Heart right ventricle (tissue), 16 donors: ENCODE data around the gene PHKG1. TPM values are rescaled to one million over a fixed set of nuclear protein-coding genes. Genes with fewer than 3 reads are reported as not detected.
"Not testable (repeated sequence)": the region's sequence is repeated elsewhere in the genome, so short reads cannot be mapped to it uniquely, and the experiment has no call there.

ENCODE experiments used
- ATAC-seq, 8 donors: fragments of 200-7000 bp; cut with Tn5 transposase; one replicate each; pipeline ENCODE4 v1.9.1; 2020; ENCODE audit warnings: mild to moderate bottlenecking in 8 of 8, moderate library complexity in 8 of 8, moderate number of reproducible peaks in 1 of 8
- DNase-seq, 2 donors: peaks; one replicate each; pipeline ENCODE4 v3.0.0-alpha.2; 2020
- H3K27ac ChIP-seq, 10 donors: fragments of 200-600 bp; sonication (generic) in 2 of 10; one replicate each; pipeline versions ENCODE4 v1.5.0 to v1.8.0; 2020 to 2022; ENCODE audit warnings: mild to moderate bottlenecking in 3 of 10
- H3K27me3 ChIP-seq, 7 donors: fragments of 200-600 bp; one replicate each; pipeline ENCODE4 v1.8.0; 2021 to 2022; ENCODE audit warnings: mild to moderate bottlenecking in 2 of 7
- H3K36me3 ChIP-seq, 9 donors: fragments of 200-600 bp; sonication (generic) in 1 of 9; one replicate each; pipeline versions ENCODE4 v1.5.0 to v1.8.0; 2020 to 2022; ENCODE audit warnings: mild to moderate bottlenecking in 2 of 9
- H3K4me1 ChIP-seq, 9 donors: fragments of 200-600 bp; sonication (generic) in 1 of 9; one replicate each; pipeline versions ENCODE4 v1.5.0 to v1.8.0; 2020 to 2022; ENCODE audit warnings: mild to moderate bottlenecking in 4 of 9
- H3K4me3 ChIP-seq, 10 donors: fragments of 200-600 bp; sonication (generic) in 2 of 10; one replicate each; pipeline versions ENCODE4 v1.5.0 to v1.8.0; 2020 to 2022; ENCODE audit warnings: mild to moderate bottlenecking in 7 of 10, moderate library complexity in 2 of 10
- H3K9me3 ChIP-seq, 11 donors: fragments of 200-600 bp in 10 of 11; sonication (generic) in 2 of 11; one replicate each; pipeline versions ENCODE4 v1.5.0 to v1.8.0; 2013 to 2022; ENCODE audit warnings: mild to moderate bottlenecking in 2 of 11, control low read depth in 1 of 11, moderate library complexity in 1 of 11
- WGBS, 2 donors: extraction: QIAGEN DNeasy Blood & Tissue Kit; methylation state at CpG; one replicate each; pipeline ENCODE4 v1.1.7; 2013; ENCODE audit warnings: inconsistent platforms in 1 of 2; 5-methylcytosine and 5-hydroxymethylcytosine counted together
- intact Hi-C, 10 donors: fragments of 100-400 bp; cut with DNase I; formaldehyde crosslinking; loops; one replicate each; pipeline versions ENCODE4 v1.11.1 to v1.14.2; 2022
- polyA plus RNA-seq, 2 donors: library from polyadenylated mRNA; stranded (reverse); fragments of 200-250 nt; gene quantifications; one replicate each; pipeline ENCODE4 v1.2.3, GENCODE V29; 2013
- total RNA-seq, 10 donors: library from RNA; stranded (reverse); fragmentation: NEBNext Ultra II Directional in 3 of 10; extraction: Animal tissue kit (Norgen Biotek cat#: 25700) in 3 of 10; gene quantifications; one replicate each; pipeline versions ENCODE4 v1.2.1 to v1.2.4, GENCODE V29; 2021 to 2023
- TF ChIP-seq, protein P1 (sequence below), 9 donors: fragments of 200-600 bp; sonication (generic) in 2 of 9; IDR thresholded peaks; one replicate each; pipeline versions ENCODE4 v1.5.0 to v1.8.0; 2021 to 2022; ENCODE audit warnings: antibody characterized with exemption in 9 of 9, mild to moderate bottlenecking in 5 of 9, moderate library complexity in 1 of 9
- donor health status: Arrhythmogenic right ventricular cardiomyopathy.
- donor health status: ischemic (EF 13 %, LVEDD 7.1; RV severe dilation, severe dysfunction).
- donor health status: healthy with polysubstance abuse.
- donor health status: DM: no; HTN: yes; CAD: no.
- donor health status: DM: no; HTN: no; CAD: no.
- donor health status: ischemic (EF 25% LVEDD 6.9; RV normal size, moderate dysfunction).
- donor health status: ischemic (EF 25% LVEDD 5.7; RV mildly dilated, moderate dysfunction).
- donor health status: healthy.
- donor health status: DM: yes; HTN: yes; CAD: no.
- donor health status: Ischemic cardiomyopathy.
- donor health status: ischemic (EF 35%, LVEDD 5.7; RV mildly dilated, moderate dysfunction).
- donor health status: nonischemic (EF 11% LVEDD 7.7; RV severe dilation, severe dysfunction).
- donor health status: DM: yes; HTN: yes; CAD: no.
- donor health status: PGD.
- donor health status: ischemic (EF 29% LVEDD 5.4; RV normal size, mild dysfunction).
- donor health status: nonischemic (EF 23%, LVEDD 6.1; RV moderate dilation, normal function).

Gene PHKG1
- total and polyA plus RNA-seq, 12 donors, result 2.3 to 52.2 (median 21.4) TPM

DNA sequence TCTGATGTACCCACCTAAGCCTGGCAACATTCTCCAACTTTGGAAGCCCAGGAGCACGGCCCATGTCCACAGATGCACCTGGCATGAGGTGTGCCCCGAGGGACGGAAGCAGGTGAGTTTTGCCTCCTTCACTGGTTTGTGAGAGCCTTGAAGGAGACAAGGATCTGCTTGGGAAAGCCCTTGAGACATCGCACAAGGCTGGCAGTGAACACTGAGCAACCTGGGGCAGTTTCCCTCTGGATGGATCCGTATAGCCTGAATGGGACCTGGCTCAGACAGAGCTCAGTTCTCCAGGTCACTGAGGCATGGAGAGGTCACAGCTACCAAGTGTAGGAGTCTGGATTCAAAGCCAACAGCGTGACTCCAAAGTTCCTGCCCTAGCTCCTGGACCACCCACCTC is 32.2 kb upstream of the PHKG1 start:
- TF ChIP-seq, protein P1, sequence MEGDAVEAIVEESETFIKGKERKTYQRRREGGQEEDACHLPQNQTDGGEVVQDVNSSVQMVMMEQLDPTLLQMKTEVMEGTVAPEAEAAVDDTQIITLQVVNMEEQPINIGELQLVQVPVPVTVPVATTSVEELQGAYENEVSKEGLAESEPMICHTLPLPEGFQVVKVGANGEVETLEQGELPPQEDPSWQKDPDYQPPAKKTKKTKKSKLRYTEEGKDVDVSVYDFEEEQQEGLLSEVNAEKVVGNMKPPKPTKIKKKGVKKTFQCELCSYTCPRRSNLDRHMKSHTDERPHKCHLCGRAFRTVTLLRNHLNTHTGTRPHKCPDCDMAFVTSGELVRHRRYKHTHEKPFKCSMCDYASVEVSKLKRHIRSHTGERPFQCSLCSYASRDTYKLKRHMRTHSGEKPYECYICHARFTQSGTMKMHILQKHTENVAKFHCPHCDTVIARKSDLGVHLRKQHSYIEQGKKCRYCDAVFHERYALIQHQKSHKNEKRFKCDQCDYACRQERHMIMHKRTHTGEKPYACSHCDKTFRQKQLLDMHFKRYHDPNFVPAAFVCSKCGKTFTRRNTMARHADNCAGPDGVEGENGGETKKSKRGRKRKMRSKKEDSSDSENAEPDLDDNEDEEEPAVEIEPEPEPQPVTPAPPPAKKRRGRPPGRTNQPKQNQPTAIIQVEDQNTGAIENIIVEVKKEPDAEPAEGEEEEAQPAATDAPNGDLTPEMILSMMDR (IDR thresholded peaks at IDR 0.05), result no peak
- intact Hi-C loops, result no loop called here
- Histone ChIP-seq H3K27me3 (no peaks in the 10 kb centered on the region), H3K27ac (no peak overlapping the region), H3K9me3 (no peaks in the 10 kb centered on the region), H3K4me3 (no peak overlapping the region), H3K4me1 (no peaks in the 10 kb centered on the region), H3K36me3 (no peaks in the 10 kb centered on the region)
- DNase-seq (no peak), ATAC-seq (no peak)
- WGBS, 2 donors, result 65 to 69% methylated on average over 6 of the region's 6 CpGs

DNA sequence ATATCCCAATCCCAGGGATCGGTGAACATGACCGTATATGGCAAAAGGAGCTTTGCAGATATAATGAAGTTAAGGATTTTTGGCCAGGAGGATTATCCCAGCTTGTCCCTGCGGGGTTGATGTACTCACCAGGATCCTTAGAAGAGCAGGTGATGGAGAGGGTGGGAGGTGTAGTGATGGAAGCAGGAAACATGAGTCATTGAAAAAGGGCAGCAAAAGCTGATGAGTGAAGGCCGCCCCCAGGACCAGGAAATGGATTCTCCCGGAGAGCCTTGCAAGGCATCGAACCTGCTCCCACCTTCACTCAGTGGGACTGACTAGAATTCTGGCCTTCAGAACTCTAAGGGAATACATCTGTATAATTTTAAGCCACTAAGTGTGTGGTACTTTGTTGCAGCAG is 28.7 kb upstream of the PHKG1 start:
- Histone ChIP-seq H3K27ac (no peak overlapping the region), H3K9me3 (no peaks in the 10 kb centered on the region), H3K4me1 (no peaks in the 10 kb centered on the region), H3K36me3 (no peaks in the 10 kb centered on the region), H3K27me3 (peaks cover 0 to 16% (median 11%) of the 10 kb centered on the region in 7 donors), H3K4me3 (no peak overlapping the region)
- TF ChIP-seq, protein P1 (IDR thresholded peaks at IDR 0.05), result no peak
- ATAC-seq, result no peak
- no peak for DNase-seq
- intact Hi-C loops, result no loop called here
- WGBS, 2 donors, result 82% methylated on average over 6 of the region's 6 CpGs

- H3K4me3 ChIP-seq, result peak within 1 kb of the TSS in 3 of 10 donors; percentile 5 to 22 (median 9)
- intact Hi-C loops, result no loop called here
- no peak for DNase-seq
- no peak within 1 kb of the TSS for H3K27ac ChIP-seq
- peaks cover 0 to 5% (median 0%) of the 10 kb centered on the region in 9 donors for H3K4me1 ChIP-seq
- H3K36me3 ChIP-seq, result no peaks in the 10 kb centered on the region
- H3K27me3 ChIP-seq, result peaks cover 0 to 41% (median 26%) of the 10 kb centered on the region in 7 donors
- WGBS, 2 donors, result 4 to 6% methylated on average over 63 to 65 of the region's 65 CpGs
- H3K9me3 ChIP-seq, result no peaks in the 10 kb centered on the region
- TF ChIP-seq, protein P1 (IDR thresholded peaks at IDR 0.05), result no peak
- no peak for ATAC-seq
Observed at GRCh38 chr7:56115852-56116538, 23.2 kb upstream of the PHKG1 start, which contains the start of gene NUPR2. TSS of gene NUPR2 (minus strand) at chr7:56116417. CDS start at chr7:56116314, 103 bp downstream.

DNA sequence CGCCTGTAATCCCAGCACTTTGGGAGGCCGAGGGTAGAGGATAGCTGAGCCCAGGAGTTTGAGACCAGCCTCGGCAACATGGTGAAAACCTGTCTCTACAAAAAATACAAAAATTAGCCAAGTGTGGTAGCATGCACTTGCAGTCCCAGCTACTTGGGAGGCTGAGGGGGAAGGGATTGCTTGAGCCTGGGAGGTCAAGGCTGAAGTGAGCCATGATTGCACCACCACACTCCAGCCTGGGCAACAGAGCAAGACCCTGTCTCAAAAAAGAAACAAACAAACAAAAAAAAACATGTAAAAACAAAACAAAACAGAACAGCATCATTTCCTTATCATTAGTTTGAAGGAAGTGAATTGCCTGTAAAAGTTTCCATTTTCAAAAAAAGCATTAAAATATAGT is 19.5 kb upstream of the PHKG1 start:
- ATAC-seq, H3K4me3 ChIP-seq, H3K4me1 ChIP-seq, DNase-seq, H3K27ac ChIP-seq, H3K36me3 ChIP-seq, H3K9me3 ChIP-seq, intact Hi-C loops: not testable (repeated sequence)
- peaks cover 0 to 38% (median 24%) of the 10 kb centered on the region in 7 donors for H3K27me3 ChIP-seq
- WGBS, 2 donors, result 91 to 93% methylated on average over 3 of the region's 3 CpGs

DNA sequence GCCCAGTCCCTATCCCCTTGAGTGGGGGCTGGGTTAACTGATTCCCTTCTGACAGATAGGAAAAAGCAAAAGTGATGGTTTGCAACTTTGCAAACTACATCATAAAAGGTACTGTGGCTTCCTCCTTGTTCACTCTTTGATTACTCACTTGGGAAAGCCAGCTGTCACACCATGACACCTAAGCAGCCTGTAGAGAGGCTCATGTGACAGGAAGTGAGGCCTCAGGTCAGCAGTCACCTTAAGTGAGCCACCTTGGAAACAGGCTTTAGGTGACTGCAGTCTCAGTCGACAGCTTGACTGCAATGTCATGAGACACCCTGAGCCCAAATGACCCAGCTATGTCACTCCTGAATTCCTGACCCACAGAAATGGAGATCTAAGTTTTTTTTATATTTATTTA is 17.9 kb upstream of the PHKG1 start:
- Histone ChIP-seq H3K36me3 (no peaks in the 10 kb centered on the region), H3K27me3 (peaks cover 0 to 22% (median 7%) of the 10 kb centered on the region in 7 donors), H3K27ac (no peak overlapping the region), H3K4me3 (no peak overlapping the region), H3K4me1 (peaks cover 0 to 7% (median under 1%) of the 10 kb centered on the region in 9 donors), H3K9me3 (no peaks in the 10 kb centered on the region)
- WGBS, 2 donors, result 67 to 78% methylated on average over 1 of the region's 1 CpG
- intact Hi-C loops, result no loop called here
- DNase-seq (no peak), ATAC-seq (no peak)
- TF ChIP-seq, protein P1 (IDR thresholded peaks at IDR 0.05), result no peak
